NCI-H2196 (cell line): ENCODE measurements around the gene ATP11B.

Source experiments
- DNase-seq: peaks from one replicate; lab custom pipeline; 2025; ENCODE audit not compliant: unreplicated experiment; lab: John Stamatoyannopoulos, UW

ATP11B gene

DNA sequence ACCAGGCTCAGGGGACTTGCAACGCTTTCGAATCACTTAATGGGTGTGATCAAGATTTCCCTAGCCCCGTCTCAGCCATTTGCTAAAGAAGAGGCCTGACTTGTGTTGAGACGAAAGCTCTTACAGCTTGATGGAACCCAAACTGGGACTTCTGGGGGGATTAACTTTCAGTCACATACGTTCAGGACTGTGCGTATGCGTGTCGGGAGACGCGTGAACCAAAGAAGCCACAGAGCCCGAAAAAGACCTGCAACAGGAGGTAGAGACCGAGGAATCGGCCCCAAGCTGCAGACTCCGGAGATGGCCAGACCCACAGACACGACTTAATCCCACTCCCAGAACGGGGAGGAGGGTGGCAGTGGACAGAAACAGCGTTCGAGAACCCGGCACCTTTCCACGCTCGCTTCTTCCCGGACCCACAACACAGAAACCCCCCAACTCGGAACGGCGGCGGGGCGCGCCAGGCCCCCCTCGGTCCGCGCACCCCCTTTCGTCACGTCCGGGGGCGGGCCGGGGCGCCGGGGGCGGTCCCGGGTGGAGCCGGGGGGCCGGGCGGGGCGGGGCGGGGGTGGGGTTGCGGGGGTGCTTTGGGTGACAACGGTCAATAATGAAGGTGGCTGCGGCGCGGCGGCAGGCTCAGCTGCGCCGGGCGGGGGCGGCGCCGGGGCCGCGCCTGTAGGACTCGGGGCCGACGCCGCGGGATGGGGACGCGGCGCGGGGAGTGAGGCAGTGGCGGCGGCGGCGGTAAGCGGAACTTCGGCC, at the start of gene ATP11B:
Gene ATP11B, plus strand, starts transcription at position 604 of the 762 bp plus-strand sequence. CDS start 256 bp downstream, outside the sequence.
- peak; percentile 76 for DNase-seq

DNA sequence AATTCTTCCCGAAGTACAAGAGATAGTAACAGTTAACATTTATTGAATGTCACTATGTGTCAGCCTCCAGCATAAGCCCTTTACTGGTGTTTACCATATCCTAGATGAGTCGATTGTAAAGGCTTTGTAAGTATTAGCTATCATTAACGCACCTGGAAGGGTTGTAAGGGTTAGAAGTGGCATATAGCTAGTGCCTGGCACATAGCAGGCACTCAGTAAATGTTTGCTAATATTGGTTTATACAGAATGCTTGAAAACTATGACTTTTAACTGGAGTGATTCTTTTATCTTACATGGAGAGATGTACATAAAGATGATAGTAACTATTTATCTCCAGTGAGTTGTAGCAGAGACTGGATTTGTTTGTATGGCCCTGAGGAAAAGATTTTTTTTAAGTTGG, 46.3 kb upstream of the ATP11B start:
- no peak for DNase-seq

DNA sequence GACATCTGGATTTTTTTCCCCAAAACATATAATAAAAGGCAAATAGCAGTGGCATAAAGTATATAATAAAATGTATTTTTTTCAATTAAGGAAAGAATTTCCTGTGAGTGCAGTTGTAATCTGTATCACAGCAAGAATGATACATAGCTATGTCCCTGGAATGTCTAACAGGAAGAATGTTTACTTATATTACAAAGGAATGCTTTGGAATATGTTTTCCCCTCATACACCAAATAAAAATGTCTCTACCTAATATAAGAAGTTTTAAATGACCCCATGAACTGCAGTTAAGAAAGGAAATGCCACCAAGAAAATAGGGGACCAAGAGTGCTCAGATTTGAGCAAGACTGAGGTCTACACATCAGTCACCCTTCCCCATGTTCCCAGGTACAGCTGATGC, 38.0 kb upstream of the ATP11B start:
- no peak for DNase-seq

DNA sequence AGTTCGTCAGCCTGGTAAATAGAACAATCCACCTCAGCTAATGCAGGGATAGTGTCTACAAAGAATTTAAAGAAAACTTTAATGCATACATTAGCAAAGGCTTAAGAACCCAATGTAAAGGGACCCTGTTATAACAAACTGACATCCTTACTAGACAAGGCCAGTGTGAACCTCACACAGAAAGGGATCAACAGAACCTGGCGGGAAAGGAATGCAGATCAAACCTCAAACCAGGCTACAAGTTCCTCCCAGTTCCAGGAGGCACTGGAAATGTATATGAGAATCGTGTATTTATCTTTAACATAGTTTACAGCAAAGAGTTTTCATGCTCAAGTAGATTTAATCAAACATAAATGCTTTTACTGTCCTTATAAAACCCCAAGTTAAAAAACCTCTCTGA, 37.6 kb upstream of the ATP11B start:
- DNase-seq = no peak

DNA sequence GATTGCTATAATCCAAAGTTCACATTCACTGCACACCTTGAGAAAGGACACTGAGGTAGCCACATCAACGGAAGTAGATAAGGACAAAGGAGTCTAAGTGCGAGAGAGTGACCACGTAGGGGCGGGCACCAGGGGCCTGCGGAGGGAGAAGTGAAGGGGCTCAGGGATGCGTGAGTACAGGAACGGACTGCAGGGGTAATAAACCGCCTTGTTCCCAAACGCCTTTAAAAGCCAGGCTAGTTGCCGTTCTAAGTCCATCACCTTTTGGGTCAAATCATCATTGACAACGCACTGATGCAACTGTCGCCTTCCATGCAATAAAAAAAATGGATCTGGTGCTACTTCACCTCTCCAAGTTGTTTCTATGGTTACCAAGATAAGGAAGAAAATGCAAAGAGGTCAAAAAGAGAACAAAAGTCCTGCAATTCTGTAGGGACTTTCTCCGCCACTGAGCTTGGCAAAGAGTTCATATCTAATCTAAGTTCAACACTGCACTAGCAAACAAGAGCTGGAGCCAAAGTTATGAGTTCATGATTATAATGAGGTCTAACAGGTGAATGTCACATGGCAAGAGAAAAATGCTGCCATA, 32.6 kb upstream of the ATP11B start:
- no peak for DNase-seq

DNA sequence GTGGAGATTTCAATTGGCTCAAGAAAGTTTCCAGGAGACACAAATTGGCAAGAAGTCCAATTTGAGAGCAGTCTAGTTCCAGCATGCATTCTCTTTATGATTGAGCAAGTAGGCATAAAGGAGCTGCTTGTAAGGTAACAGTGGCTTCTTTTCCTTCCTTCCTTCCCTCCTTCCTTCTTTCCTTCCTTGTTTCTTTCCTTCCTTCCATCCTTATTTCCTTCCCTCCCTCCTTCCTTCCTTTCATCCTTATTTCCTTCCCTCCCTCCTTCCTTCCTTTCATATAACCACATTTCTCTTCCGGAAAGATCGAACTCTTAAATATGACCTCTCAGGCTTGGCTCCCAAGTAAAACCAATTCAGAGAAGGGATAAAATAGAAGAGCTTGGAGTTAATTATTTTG, 29.4 kb upstream of the ATP11B start:
- DNase-seq = no peak

DNA sequence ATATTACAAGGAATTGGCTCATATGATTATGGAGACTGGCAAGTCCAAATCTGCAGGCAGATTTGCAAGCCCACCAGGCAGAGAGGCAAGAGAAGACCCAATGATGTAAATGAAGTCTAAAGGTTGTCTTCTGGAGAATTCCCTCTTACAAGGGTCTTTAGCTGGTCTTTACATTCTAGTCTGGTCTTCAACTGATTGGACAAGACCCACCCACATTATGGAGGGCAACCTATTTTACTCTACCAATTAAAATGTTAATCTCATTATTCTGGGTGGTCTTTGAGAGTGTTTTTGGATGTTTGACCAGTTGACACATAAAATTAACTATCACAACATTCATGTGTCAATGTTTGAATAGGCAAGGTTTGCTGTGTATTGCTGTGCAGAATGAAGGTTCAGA, 28.0 kb upstream of the ATP11B start:
- DNase-seq = no peak

DNA sequence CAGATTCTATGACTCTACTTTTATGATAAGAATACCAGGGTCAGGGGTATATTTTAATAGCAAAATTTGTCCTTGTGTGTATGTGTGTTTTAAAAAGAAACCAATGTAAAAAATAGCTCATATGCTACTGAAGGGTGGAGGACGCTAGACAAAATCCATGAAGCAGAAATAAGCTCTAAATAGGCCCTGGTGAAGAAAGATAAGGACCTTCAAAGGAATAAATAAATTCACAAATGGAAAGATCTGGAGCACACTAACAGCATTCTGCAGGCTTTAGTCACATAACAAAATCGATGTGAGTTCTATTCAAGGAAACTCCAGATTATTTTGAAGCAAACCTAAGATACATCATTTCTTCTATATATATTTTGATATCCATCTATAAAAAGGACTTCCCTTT, 27.2 kb upstream of the ATP11B start:
- no peak for DNase-seq

DNA sequence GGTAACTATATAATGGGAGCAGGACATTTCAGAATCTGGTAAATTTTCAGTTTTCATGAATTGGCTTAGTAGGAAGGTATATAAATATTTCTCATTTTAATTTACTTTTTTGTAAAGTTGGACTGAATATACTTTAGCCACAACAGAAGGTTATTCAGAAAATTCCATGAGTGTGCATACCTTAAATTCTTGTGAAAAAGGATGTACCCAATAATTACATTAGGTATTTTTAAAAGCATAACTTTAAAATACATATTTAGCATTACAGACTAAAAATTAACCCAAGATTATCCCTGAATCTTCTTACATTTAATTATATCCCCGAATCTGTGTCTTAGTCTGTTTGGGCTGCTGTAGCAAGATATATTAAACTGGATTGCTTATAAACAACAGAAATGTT, 24.9 kb upstream of the ATP11B start:
- DNase-seq = no peak

DNA sequence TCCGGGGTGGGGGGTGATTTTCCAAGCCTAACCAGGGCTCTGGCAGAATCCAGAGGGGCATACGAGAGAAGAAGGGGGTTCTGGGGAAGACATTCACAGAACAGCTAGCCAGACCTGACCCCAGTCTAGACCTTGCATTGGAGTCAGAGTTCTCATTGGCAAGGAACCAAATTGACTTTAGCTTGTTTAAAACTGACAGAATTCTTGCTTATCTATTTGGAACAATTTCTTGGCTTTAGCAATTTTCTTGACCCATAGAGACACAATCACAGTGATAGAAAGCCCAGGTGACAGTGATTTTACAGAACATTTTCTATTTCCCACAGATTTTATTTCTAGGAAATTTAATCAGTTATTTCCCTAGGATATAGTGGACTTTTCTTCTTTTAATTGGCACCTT, 23.6 kb upstream of the ATP11B start:
- DNase-seq = no peak

DNA sequence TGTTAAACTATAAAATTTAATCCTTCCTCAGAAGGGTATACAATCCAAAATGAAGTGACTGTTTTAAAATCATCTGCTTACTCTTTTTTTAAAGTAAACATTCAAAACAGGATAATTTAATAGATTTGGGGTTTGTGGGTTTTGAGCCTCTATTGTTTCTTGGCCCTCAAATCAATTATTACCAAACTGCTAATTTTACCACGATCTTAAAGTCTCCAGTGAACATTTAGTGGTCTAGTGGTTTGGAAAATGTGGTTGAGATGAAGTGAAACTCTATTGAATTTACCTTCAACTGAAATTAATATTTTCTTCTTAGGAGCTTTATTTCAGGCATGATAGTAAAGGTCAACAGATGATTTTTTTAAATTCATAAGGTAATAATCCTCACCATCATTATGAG, 11.2 kb upstream of the ATP11B start:
- DNase-seq = no peak

DNA sequence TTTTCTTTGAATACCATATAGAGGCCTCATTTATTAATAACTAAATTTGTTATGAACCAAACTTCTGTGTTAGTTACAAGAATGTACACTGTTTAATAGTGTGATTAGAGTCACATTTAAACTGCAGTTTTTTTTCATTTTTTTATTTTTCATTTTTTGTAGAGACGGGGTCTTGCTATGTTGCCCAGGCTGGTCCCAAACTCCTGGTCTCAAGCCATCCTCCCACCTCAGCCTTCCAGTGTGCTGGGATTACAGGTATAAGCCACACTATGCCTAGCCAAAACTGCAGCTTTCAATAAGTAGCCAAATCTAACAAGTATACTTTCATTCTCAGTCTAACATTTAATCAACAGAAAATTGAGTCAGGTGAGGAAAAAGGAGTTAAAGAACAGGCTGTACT, 10.2 kb upstream of the ATP11B start:
- DNase-seq = no peak

DNA sequence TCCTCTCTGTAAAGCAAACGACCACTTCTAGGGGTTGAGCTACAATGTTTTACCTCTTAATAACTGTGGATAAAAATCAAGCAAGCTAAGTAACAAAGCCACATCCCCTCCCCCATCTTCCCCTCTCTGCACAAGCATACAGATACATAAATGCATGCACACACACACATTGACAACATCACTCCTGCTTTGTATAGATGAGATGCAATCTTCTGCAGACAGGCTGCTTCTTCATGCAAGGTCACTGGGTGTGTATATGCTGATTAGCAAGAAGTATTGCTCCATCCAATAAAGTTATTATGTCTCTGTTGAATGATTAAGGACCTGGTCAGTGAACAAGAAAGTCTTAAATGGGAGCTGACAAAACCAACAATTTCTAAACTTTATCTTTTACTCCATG, 8.8 kb upstream of the ATP11B start:
- DNase-seq = no peak

DNA sequence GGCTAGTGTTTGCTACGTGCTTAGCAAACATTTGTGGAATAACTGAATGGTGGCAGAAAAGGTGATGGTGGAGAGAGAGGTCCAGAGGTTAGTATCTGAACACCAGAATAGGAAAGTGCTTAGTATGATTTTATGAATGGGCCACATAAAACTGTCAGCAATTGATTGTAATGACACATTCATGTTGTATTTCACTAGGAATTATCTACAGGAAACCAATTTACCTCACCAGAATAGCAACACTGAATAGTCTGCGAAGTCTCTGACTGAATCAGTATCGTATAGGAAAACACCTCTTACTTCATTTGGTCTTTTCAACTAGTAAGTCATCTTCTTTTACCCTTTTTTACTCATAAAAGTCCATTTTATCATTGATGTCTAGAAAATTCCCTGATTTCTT, 8.2 kb upstream of the ATP11B start:
- no peak for DNase-seq

DNA sequence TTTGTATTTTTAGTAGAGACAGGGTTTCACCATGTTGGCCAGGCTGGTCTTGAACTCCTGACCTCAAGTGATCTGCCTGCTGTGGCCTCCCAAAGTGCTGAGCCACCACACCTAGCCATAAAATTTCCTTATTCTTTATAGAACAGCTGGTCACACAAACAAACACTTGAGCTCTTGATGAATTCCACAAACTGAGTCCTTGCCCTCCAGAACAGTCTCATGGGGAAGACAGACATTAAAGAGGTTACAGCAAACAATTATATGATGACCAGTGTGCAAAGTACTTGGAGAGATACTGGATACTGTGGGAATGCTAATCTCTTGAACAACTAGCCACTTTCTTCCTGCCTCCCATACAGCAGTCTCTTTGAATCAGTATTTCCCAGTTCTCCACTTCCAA, 7.5 kb upstream of the ATP11B start:
- no peak for DNase-seq

DNA sequence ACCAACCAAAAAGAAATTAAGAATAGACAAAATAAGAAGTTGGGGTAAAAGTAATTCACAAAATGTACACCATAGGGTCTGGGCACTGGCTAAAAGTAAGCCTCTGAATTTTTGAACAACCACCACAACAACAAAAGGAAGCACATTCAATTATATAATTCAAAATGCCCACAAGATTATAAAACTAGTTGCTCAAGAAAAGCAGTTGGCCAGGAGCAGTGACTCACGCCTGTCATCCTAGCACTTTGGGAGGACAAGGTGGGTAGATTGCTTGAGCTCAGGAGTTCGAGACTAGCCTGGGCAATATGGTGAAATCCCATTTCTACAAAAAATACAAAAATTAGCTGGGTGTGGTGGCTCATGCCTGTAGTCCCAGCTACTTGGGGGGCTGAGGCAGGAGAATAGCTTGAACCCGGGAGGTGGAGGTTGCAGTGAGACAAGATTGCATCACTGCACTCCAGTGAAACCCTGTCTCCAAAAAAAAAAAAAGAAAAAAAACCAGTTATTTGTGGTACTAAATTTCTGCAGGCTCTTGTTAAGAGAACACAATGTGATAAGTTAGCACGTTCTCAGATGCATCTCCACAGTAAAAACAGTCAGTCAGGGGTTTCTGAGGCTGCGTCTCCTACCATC, 6.6 kb upstream of the ATP11B start:
- no peak for DNase-seq

DNA sequence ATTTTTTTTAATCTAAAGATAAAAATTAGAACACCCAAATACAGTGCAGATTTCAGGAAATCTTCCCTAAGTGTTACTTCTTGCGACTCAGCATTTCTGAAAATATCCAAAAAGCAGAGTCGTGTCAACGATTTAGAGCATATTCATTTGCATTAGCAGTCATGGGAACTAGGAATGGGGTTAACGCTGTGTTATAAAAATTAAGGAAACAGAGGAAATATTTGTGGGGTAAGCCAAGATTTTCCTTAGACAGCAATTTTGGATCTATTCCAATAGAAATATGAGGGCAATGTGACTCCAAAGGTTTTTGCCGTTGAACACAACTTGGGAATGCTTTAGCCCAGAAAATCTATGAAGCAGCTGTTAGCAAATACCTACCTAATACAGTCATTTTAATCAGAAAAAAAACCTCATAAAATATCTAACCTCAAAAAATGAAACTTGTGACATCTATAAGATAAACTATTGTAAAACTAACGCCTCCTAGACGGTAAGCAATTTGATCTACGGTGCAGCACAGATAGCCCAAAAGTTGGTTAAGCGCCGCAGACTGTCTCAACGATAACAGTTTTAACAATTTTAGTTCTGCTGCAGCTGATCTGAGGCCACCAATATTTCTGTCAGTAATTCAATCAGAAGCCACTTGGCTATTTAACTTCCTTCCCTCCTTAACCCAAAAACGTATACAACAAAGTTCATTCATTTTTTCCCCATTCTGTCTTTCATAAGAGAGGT, 5.8 kb upstream of the ATP11B start:
- DNase-seq = no peak

DNA sequence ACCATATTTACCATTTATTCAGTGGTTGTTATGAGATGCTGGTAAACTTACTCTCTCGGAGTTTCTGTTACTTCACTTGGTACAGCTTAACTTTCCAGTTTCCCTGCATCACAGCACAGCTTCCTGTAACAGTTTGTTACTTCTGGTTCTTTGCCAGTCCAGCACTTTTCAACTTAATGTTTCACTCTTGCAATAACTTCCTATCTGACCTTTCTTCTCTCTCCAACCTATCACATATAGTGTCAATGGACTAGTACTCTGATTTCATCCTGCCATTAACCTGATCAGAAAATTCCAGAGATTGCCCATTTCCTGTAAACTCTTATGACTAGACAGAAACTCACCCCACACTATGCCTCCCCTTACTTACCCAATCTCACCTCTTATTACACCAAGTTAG, 3.9 kb upstream of the ATP11B start:
- DNase-seq = no peak

DNA sequence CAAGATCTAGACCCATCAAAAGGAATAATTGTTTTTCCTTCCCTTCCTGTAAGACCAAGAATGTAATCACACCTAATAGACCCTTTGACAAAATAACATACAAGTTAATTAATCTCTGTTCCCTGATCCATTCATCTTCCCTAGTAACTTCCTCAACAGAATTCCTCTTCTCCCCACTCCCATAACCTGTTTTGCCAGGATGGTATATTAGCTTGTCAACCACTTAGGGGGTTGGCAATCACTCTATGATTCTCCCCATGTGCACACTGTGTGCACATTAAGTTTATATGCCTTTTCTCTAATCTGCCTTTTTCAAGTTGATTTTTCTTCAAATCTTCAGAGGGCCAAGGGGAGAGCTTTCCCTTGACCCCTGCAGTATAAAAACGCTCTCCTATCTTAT, 2.7 kb upstream of the ATP11B start:
- DNase-seq = no peak

DNA sequence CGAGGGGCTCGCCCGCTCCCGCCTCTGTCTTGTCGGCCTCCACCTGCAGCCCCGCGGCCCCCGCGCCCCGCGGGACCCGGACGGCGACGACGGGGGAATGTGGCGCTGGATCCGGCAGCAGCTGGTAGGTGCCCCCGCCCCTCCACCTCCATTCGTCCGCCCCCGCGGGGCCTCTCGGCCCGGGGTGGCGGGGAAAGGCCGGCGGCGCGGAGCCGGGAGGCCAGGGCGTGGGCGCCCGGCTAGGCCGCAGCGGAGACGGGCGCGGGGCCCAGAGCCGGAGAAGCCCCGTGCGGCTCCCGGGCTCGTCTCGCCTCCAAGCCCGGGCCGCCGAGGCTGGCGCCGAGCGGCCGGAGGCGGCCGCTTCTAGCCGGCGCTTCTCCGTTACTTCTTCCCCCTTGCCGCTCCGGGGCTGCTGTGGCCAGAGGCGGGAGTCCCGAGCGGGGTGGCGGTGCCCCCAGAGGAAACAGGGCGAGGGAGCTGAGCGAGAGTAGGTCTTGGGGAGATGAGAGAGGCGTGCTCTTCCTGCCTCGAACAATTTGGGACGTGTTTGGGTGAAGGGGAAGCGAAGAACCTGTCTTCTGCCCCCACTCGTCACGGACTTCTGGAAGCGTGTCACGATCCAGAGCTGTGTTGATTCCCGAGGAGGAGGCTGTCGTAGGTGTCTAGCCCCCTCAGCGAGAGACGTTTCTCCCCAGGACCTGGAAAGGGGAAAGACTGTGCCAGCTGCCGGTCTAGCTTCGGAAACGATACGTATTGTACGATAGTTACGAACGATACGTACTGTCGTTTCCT, 555 bp downstream of the ATP11B start:
- peak; percentile 29 for DNase-seq
